ENCODE data around the gene CDC14A.

DNA sequence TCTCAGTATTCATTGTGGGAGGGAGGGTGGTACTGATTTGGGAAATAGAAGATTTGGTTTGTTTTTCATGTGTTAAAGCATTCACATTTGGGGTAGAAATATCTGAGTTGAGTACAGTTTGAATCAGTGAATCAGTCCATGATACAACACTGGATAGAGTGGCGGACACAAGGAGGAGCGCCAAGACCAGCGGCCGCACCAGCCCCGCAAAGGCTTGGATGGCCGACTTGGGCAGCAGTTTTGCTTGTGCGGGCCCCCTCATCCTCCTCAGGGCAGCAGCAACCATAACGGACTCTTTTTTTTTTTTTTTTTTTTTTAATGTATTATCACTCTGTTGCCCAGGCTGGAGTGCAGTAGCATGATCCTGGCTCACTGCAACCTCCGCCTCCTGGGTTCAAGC lies 20.0 kb upstream of the CDC14A start:
- TF ChIP-seq POLR2A (IDR thresholded peaks at IDR 0.05; ENCODE audit: low read depth, low read length) (no peak), POLR2AphosphoS5 (IDR thresholded peaks at IDR 0.05; ENCODE audit: low read depth, low read length) (no peak)

All from GM12891 (cell line).